Mucosa of gallbladder (tissue), 1 donor: ENCODE data around the gene YAP1. TPM values are rescaled to one million over a fixed set of nuclear protein-coding genes. Genes with fewer than 3 reads are reported as not detected.
A peak's percentile ranks its signal among the peaks of the same experiment; 100 is the strongest.

ENCODE experiments used
- DNase-seq: peaks from one replicate; pipeline ENCODE4 v3.0.0-alpha.2; 2020; ENCODE audit warnings: low spot score
- total RNA-seq: library from RNA; stranded (reverse); gene quantifications from one replicate; pipeline ENCODE4 v1.2.1, GENCODE V29; 2021
- donor health status: DM: no; HTN: no; CAD: no.

The YAP1 gene
- 154 TPM for total RNA-seq

- DNase-seq, result peak; percentile 88
Observed at GRCh38 chr11:102109896-102110760, at the start of gene YAP1. Gene YAP1, plus strand, starts transcription at chr11:102110447. Its CDS starts 402 bp downstream, at chr11:102110849.

GRCh38 chr11:102061276-102061675 lies 49.0 kb upstream of the YAP1 start:
- DNase-seq, result no peak

- DNase-seq, result no peak
Observed at GRCh38 chr11:102062106-102062505, 48.1 kb upstream of the YAP1 start.

GRCh38 chr11:102064316-102064715 lies 45.9 kb upstream of the YAP1 start:
- no peak for DNase-seq

- DNase-seq, result no peak
Observed at GRCh38 chr11:102070766-102071165, 39.5 kb upstream of the YAP1 start.

GRCh38 chr11:102071497-102072472 lies 38.5 kb upstream of the YAP1 start:
- no peak for DNase-seq

GRCh38 chr11:102073253-102073652 lies 37.0 kb upstream of the YAP1 start:
- DNase-seq, result no peak

- no peak for DNase-seq
Observed at GRCh38 chr11:102079625-102080024, 30.6 kb upstream of the YAP1 start.

GRCh38 chr11:102081313-102081712 lies 28.9 kb upstream of the YAP1 start:
- DNase-seq, result no peak

- DNase-seq, result no peak
Observed at GRCh38 chr11:102085864-102086551, 24.2 kb upstream of the YAP1 start.

GRCh38 chr11:102097186-102097585 lies 13.1 kb upstream of the YAP1 start:
- DNase-seq, result no peak

GRCh38 chr11:102099755-102100154 lies 10.5 kb upstream of the YAP1 start:
- no peak for DNase-seq

GRCh38 chr11:102108734-102109440 lies 1.4 kb upstream of the YAP1 start:
- DNase-seq, result no peak

- DNase-seq, result no peak
Observed at GRCh38 chr11:102110761-102111010, 439 bp downstream of the YAP1 start.

GRCh38 chr11:102111011-102111786 lies 952 bp downstream of the YAP1 start:
- peak; percentile 71 for DNase-seq

- DNase-seq, result peak; percentile 36
Observed at GRCh38 chr11:102111787-102112508, 1.7 kb downstream of the YAP1 start.

- no peak for DNase-seq
Observed at GRCh38 chr11:102112509-102112821, 2.2 kb downstream of the YAP1 start.

- no peak for DNase-seq
Observed at GRCh38 chr11:102114032-102114431, 3.8 kb downstream of the YAP1 start.

- DNase-seq, result peak; percentile 44
Observed at GRCh38 chr11:102115557-102115956, 5.3 kb downstream of the YAP1 start.
